A549 (cell line): ENCODE measurements around the gene SLC23A3. TPM values are rescaled to one million over a fixed set of nuclear protein-coding genes. Genes with fewer than 3 reads are reported as not detected.

ENCODE experiments used
- ATAC-seq, 2 experiments: fragments of 200-7000 bp in 1 of 2; fragments of >200 bp in 1 of 2; cut with Nextera tagmentation in 1 of 2; cut with Tn5 transposase in 1 of 2; 3 replicates each; pipeline versions ENCODE4 v1.8.0 to v1.9.1; 2018 to 2020; ENCODE audit warnings: mild to moderate bottlenecking in 1 of 2, moderate library complexity in 1 of 2
- CTCF ChIA-PET: fragments of 300-600 bp; sonication (Branson Sonifier 250); formaldehyde crosslinking; extraction: SDS; loops from one replicate; lab custom pipeline; 2021; ENCODE audit warnings: antibody characterized with exemption, inconsistent platforms; lab: Yijun Ruan, JAX
- POLR2A ChIA-PET: fragments of 350-600 bp; formaldehyde crosslinking; extraction: SDS; loops from one replicate; lab custom pipeline; 2021; ENCODE audit warnings: antibody characterized with exemption, inconsistent platforms; lab: Yijun Ruan, JAX
- DNase-seq, 2 experiments: peaks; one replicate each; pipeline versions ENCODE4 v3.0.0 to v3.0.0-alpha.2; 2011 to 2016; ENCODE audit warnings: low read depth in 1 of 2, low spot score in 1 of 2
- FAIRE-seq: peaks from 2 replicates; lab custom pipeline; 2011; peaks lifted over from hg19 to GRCh38; lab: Jason Lieb, UNC
- H3K27ac ChIP-seq, 2 experiments: fragments of >200 bp; sonication (Bioruptor Twin); formaldehyde crosslinking; 3 replicates each; pipeline ENCODE4 v1.5.1; 2016 to 2017
- H3K4me1 ChIP-seq: fragments of >200 bp; sonication (Bioruptor Twin); formaldehyde crosslinking; 3 replicates; pipeline ENCODE4 v1.6.1; 2016
- H3K4me2 ChIP-seq: fragments of >200 bp; sonication (Bioruptor Twin); formaldehyde crosslinking; 3 replicates; pipeline ENCODE4 v1.6.1; 2016
- H3K4me3 ChIP-seq: fragments of >200 bp; sonication (Bioruptor Twin); formaldehyde crosslinking; 3 replicates; pipeline ENCODE4 v1.5.1; 2016
- H3K9me3 ChIP-seq: fragments of >200 bp; sonication (Bioruptor Twin); formaldehyde crosslinking; 3 replicates; pipeline ENCODE4 v1.6.1; 2016
- ATOH8 ChIP-seq: fragments of 250-450 bp; sonication (Bioruptor Pico); IDR thresholded peaks from 2 replicates; pipeline ENCODE4 v1.5.0; 2020; ENCODE audit warnings: low read depth, mild to moderate bottlenecking, moderate library complexity
- BCL3 ChIP-seq: fragments of >200 bp; sonication (Bioruptor Twin); formaldehyde crosslinking; IDR thresholded peaks from 3 replicates; pipeline ENCODE4 v1.6.1; 2016
- CBX2 ChIP-seq: fragments of 200-600 bp; sonication (generic); IDR thresholded peaks from 2 replicates; pipeline ENCODE4 v1.6.1; 2016; ENCODE audit warnings: low read depth, mild to moderate bottlenecking, borderline replicate concordance
- CEBPB ChIP-seq, 2 experiments: fragments of >200 bp in 1 of 2; sonication (Bioruptor Twin) in 1 of 2; formaldehyde crosslinking in 1 of 2; IDR thresholded peaks; 2 replicates each; pipeline ENCODE4 v1.6.1; 2012 to 2016
- EHF ChIP-seq: fragments of 250-450 bp; sonication (Bioruptor Pico); IDR thresholded peaks from 2 replicates; pipeline ENCODE4 v1.5.0; 2020; ENCODE audit warnings: mild to moderate bottlenecking
- EHMT2 ChIP-seq: fragments of 200-600 bp; sonication (generic); IDR thresholded peaks from 2 replicates; pipeline ENCODE4 v1.6.1; 2016; ENCODE audit warnings: antibody characterized with exemption, low read depth, mild to moderate bottlenecking, moderate library complexity
- EP300 ChIP-seq, 2 experiments: fragments of >200 bp; sonication (Bioruptor Twin); formaldehyde crosslinking; IDR thresholded peaks; 2 replicates in 1 of 2; 3 replicates in 1 of 2; pipeline ENCODE4 v1.6.1; 2016 to 2017
- FOSB ChIP-seq: fragments of 250-450 bp; sonication (Bioruptor Pico); IDR thresholded peaks from 2 replicates; pipeline ENCODE4 v1.5.0; 2020; ENCODE audit warnings: mild to moderate bottlenecking, moderate library complexity
- FOSL2 ChIP-seq, 2 experiments: fragments of 450-650 bp in 1 of 2; fragments of >200 bp in 1 of 2; sonication (Bioruptor Twin) in 1 of 2; formaldehyde crosslinking; IDR thresholded peaks; 2 replicates each; pipeline versions ENCODE4 v1.5.0 to v1.6.1; 2016 to 2020; ENCODE audit warnings: mild to moderate bottlenecking in 1 of 2, moderate library complexity in 1 of 2
- HOXB13 ChIP-seq: fragments of 250-450 bp; sonication (Bioruptor Pico); IDR thresholded peaks from 2 replicates; pipeline ENCODE4 v1.5.0; 2020; ENCODE audit warnings: low read depth, mild to moderate bottlenecking, moderate library complexity
- MAFK ChIP-seq: fragments of 450-650 bp; IDR thresholded peaks from 2 replicates; pipeline ENCODE4 v1.6.1; 2014; ENCODE audit not compliant: partially characterized antibody
- RARB ChIP-seq: fragments of 250-450 bp; sonication (Bioruptor Pico); IDR thresholded peaks from 2 replicates; pipeline ENCODE4 v1.8.0; 2021; ENCODE audit warnings: mild to moderate bottlenecking, moderate library complexity
- REST ChIP-seq: fragments of 200-600 bp; sonication (generic); IDR thresholded peaks from 2 replicates; pipeline ENCODE4 v1.6.1; 2016; ENCODE audit warnings: antibody characterized with exemption, mild to moderate bottlenecking, moderate library complexity
- RNF2 ChIP-seq: fragments of 200-600 bp; sonication (generic); IDR thresholded peaks from 2 replicates; pipeline ENCODE4 v1.6.1; 2016; ENCODE audit warnings: low read depth, mild to moderate bottlenecking, antibody characterized with exemption, moderate library complexity, borderline replicate concordance
- SREBF2 ChIP-seq: fragments of 450-650 bp; IDR thresholded peaks from 2 replicates; pipeline ENCODE4 v1.6.1; 2014; ENCODE audit warnings: mild to moderate bottlenecking, moderate library complexity
- TP53 ChIP-seq: fragments of 250-450 bp; sonication (Bioruptor Pico); IDR thresholded peaks from 2 replicates; pipeline ENCODE4 v1.5.0; 2021; ENCODE audit warnings: mild to moderate bottlenecking, moderate library complexity
- ZFP36 ChIP-seq: fragments of 450-650 bp; IDR thresholded peaks from 2 replicates; pipeline ENCODE4 v1.6.1; 2014; ENCODE audit warnings: borderline replicate concordance; ENCODE audit not compliant: partially characterized antibody
- ZNF302 ChIP-seq: fragments of 250-450 bp; sonication (Bioruptor Pico); IDR thresholded peaks from 2 replicates; pipeline ENCODE4 v1.9.0; 2021; ENCODE audit warnings: inconsistent platforms, mild to moderate bottlenecking, moderate library complexity
- ZSCAN20 ChIP-seq: fragments of 250-450 bp; sonication (Bioruptor Pico); IDR thresholded peaks from 2 replicates; pipeline ENCODE4 v1.8.0; 2022; ENCODE audit warnings: mild to moderate bottlenecking, moderate library complexity
- WGBS: methylation state at CpG from one replicate; pipeline ENCODE4 v1.1.6; 2017; ENCODE audit errors: missing lambda C conversion rate; 5-methylcytosine and 5-hydroxymethylcytosine counted together
- polyA plus RNA-seq, 4 experiments: library from polyadenylated mRNA; depleted of rRNA in 3 of 4; stranded (reverse); fragments of >200 nt; fragmentation: RNase III in 1 of 4; extraction: RNeasy Plus Mini Kit Qiagen cat#74134 plus additional on column Dnase treatment in 1 of 4; gene quantifications; 2 replicates in 3 of 4; 3 replicates in 1 of 4; pipeline ENCODE4 v1.2.3, GENCODE V29; 2011 to 2017
- TF ChIP-seq, protein P1 (sequence below): fragments of >200 bp; sonication (Bioruptor Twin); formaldehyde crosslinking; IDR thresholded peaks from 2 replicates; pipeline ENCODE4 v1.6.1; 2016

SLC23A3 gene
- polyA plus RNA-seq, 2 of the 4 experiments (the other 2 are of a cell fraction): 0.39 to 0.90 TPM

GRCh38 chr2:219197388-219197787, 27.6 kb upstream of the SLC23A3 start (continued):
- TF ChIP-seq REST (no peak), EHMT2 (no peak), RARB (no peak), CEBPB (IDR thresholded peaks at IDR 0.05) (no peak), BCL3 (no peak), TP53 (CRISPR knock-in tag) (no peak), MAFK (no peak), ZNF302 (no peak)
- TF ChIP-seq, protein P1, sequence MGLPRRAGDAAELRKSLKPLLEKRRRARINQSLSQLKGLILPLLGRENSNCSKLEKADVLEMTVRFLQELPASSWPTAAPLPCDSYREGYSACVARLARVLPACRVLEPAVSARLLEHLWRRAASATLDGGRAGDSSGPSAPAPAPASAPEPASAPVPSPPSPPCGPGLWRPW: no peak

GRCh38 chr2:219186754-219187456, 17.1 kb upstream of the SLC23A3 start:
- no peak for TF ChIP-seq FOSL2 (IDR thresholded peaks at IDR 0.05)
- no peak for TF ChIP-seq FOSL2 (CRISPR knock-in tag; IDR thresholded peaks at IDR 0.05)
- no peak for TF ChIP-seq HOXB13 (CRISPR knock-in tag)
- no peak for TF ChIP-seq EP300 (IDR thresholded peaks at IDR 0.05)
- TF ChIP-seq, protein P1: no peak
- no peak for TF ChIP-seq CBX2
- TF ChIP-seq SREBF2: no peak
- no peak for TF ChIP-seq RARB
- no peak for TF ChIP-seq TP53 (CRISPR knock-in tag)
- no peak for TF ChIP-seq ATOH8 (CRISPR knock-in tag)
- no peak for TF ChIP-seq EHF (CRISPR knock-in tag)
- no peak for TF ChIP-seq FOSB (CRISPR knock-in tag)
- no peak for TF ChIP-seq RNF2
- TF ChIP-seq ZSCAN20: no peak
- no peak for TF ChIP-seq CEBPB (IDR thresholded peaks at IDR 0.05)
- TF ChIP-seq ZFP36: no peak
- TF ChIP-seq, all 56 proteins: peak for 0
- Histone ChIP-seq H3K4me3 (no peak overlapping the region), H3K4me1 (no peaks in the 10 kb centered on the region), H3K27ac (no peak overlapping the region), H3K9me3 (no peaks in the 10 kb centered on the region), H3K4me2 (no peak overlapping the region)
- no peak for DNase-seq
- no peak for FAIRE-seq
- ChIA-PET CTCF (interaction anchor here (0.6 kb wide), 1 partner anchor 102 kb away, joined by 4 read pairs; no protein-coding TSS in a partner anchor), POLR2A (interaction anchor here (0.6 kb wide), 1 partner anchor 456 kb away, joined by 3 read pairs; no protein-coding TSS in a partner anchor)
- WGBS: 91% methylated on average over 7 of the region's 7 CpGs
- no peak for ATAC-seq
